ENCODE data around the gene PTGDR.

PTGDR gene

GRCh38 chr14:52267501-52268278 lies at the start of gene PTGDR:
PTGDR (plus strand) TSS chr14:52267698; CDS start chr14:52267815, 117 bp downstream.
- FAIRE-seq (no peak), DNase-seq (ENCODE audit: insufficient read length, low spot score) (no peak)

DNA sequence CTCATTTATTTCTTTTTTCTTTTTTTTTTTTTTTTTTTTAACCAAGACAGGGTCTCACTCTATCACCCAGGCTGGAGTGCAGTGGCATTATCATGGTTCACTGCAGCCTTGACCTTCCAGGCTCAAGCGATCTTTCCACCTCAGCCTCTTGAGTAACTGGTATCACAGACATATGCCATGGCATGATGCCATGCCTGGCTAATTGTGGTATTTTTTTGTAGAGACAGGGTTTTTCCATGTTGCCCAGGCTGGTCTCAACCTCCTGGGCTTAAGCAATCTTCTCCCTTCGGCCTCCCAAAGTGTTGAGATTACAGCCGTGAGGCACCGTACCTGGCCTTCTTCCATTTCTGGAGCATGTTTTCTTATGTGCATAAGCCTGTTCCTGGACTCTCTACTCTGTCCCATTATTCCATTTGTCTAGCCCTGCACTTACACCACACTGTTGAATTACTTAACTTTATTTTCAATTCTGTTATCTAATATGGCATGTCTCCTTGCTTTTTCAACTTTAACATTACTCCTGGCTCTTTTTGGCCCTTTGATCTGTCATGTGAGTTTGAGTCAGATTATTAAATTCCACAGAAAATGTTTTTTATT lies 47.9 kb upstream of the PTGDR start:
- no peak for FAIRE-seq
- DNase-seq (ENCODE audit: insufficient read length, low spot score) = no peak

DNA sequence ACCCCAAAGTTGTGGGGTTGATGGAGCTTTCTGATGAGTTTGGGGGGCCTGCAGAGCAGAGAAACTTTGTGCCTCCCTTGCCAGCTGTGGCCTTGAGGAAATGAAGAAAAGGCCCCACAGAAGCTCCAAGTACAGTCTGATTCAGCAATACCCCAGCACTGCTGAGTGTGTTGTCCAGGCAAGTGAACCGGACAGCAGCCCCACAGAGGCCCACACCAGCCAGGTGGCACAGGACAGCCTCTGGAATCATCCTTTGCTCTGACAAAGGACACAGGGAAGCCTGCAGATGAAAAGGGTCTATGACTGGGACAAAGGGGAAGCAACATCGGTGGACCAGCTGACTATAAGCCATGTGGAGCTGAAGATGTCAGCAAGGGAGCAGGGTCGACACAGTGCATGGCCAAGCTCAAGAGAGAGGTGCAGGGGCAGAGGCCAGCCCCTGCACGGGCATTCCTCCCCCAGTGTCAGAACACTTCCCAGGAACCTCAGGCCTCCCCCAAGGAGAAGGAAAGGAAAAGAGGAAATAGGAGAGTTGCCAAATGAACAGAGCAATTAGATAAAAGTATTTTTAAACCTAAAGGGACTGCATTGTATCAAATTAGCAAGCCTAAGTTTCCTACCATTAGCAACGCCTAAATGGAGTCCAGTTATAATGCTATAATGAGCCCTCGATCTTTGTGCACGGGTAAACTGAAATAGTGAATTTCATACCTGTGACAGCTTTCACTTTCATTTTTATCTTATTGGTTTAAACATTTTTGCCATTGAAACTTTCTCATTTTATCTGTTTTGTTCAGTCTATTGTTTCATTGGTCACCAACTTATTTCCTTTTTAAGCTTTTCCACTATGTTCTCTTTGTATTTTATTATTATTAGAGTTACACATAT lies 46.3 kb upstream of the PTGDR start:
- no peak for DNase-seq (ENCODE audit: insufficient read length, low spot score)
- FAIRE-seq = no peak

- FAIRE-seq = no peak
- no peak for DNase-seq (ENCODE audit: insufficient read length, low spot score)
Measured at GRCh38 chr14:52222901-52223300, 44.6 kb upstream of the PTGDR start.

DNA sequence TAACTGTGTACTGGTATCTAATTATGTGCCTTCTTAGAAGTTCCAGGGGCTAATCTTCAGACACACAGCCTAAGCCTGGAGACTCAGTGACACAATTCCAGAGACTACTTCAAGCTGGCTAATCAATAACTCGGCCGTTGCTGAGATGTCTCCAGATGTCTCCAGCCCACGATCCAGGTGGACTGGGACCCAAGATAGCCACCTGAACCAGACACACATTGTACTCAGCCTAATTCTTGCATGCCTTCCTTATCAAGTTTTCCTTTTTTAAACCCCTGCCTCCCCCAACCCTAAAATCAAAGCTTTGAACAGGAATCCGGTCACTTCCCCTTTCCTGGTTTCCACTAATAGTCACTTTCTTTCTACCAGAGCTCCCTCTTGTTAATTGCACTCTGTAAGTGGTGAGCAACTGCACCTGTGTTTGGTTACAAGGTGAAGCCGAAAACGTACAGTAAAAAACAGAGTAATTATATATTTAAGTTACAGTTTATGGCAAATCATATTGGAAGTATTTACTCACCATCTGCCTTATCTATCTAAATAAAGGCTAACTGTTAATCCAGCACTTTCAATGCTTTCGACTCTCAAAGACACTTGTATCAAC lies 39.8 kb upstream of the PTGDR start:
- DNase-seq (ENCODE audit: insufficient read length, low spot score) (no peak), FAIRE-seq (no peak)

DNA sequence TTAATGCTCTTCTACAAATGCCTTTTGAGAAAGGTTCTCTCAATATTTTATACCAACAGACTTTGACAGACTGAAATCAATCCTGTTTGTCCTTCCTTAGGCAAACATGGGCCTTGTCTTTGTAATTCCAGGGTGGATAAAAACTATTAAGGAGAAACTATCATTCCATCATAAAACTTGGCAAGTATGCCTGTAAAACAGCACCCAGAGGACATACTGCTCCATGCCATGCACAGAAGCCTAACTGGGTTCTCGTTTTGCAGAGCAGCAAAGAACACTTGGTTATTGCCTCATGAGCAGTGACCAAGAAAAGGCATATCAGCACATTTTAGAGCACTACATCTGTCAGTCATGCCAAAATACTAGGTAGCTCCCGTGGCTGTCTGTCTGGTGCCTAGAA lies 33.8 kb upstream of the PTGDR start:
- DNase-seq (ENCODE audit: insufficient read length, low spot score) (no peak), FAIRE-seq (no peak)

DNA sequence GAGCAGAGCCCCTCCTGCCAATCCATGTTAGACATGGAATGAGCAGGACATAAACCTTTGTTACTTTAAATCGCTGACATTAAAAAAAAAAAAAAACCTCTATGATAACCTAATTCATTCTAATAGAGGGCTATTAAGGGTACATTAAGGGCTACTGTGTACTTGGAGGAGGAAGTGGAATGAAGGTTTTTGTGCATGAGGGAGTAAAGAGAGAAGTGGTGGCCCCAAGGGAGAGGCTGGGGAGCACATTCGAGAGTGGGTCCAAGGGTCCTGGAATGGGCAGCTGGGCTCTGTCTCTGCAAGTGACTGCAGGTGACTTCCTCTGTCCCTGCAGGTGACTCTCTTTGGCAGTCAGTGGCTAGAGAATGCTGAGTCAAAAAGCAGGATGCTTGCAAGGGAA lies 32.1 kb upstream of the PTGDR start:
- DNase-seq (ENCODE audit: insufficient read length, low spot score) (no peak), FAIRE-seq (no peak)

DNA sequence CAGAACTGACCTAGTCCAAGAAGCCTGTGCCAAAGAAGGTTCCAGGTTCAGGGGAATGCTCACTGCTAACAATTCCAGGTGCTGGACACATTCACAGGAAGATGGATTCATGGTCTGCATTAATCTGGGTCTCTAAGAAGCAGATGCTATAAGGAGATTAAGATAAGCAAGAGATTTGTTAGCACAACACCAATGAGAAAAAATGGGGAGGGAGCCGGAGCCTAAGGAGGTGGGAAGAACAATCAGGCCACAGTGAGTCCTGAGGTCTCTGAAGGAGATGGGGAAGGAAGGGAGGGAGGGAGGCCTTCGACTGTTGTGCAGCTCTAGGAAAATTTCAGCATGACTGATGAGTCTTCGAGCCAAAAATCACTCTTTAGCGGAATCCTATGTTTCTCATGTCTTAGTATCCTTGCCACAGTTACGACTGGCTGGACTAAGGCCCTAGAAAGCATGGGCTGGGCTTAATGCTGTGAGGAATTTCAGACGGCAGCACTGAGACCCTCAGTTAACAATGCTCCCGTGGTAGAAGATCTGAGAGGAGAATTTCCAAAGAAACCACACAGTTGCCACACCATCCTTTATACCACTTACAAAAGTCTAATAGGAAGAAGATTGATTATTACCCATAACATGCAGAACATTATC lies 31.5 kb upstream of the PTGDR start:
- DNase-seq (ENCODE audit: insufficient read length, low spot score) (no peak), FAIRE-seq (no peak)

- FAIRE-seq (no peak), DNase-seq (ENCODE audit: insufficient read length, low spot score) (no peak)
Measured at GRCh38 chr14:52238682-52239081, 28.8 kb upstream of the PTGDR start.

DNA sequence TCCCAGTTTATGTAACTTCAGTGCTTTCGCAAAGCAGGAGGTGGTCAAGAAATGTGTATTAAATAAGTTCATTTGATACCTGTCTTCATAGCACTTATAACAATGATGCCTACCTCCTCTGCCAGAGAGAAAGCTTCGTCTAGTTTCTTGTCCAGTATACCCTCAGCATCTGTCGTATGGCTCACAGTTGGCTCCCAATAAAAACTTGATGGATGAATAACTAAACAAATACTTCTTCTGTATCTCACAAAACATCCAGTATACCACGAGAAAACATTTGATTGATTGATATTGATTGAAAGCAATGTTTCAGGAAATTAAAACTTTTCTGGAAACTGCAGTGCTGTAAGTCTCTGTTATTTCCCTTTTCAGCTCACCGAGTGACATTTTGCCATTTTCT lies 26.9 kb upstream of the PTGDR start:
- FAIRE-seq (no peak), DNase-seq (ENCODE audit: insufficient read length, low spot score) (no peak)

DNA sequence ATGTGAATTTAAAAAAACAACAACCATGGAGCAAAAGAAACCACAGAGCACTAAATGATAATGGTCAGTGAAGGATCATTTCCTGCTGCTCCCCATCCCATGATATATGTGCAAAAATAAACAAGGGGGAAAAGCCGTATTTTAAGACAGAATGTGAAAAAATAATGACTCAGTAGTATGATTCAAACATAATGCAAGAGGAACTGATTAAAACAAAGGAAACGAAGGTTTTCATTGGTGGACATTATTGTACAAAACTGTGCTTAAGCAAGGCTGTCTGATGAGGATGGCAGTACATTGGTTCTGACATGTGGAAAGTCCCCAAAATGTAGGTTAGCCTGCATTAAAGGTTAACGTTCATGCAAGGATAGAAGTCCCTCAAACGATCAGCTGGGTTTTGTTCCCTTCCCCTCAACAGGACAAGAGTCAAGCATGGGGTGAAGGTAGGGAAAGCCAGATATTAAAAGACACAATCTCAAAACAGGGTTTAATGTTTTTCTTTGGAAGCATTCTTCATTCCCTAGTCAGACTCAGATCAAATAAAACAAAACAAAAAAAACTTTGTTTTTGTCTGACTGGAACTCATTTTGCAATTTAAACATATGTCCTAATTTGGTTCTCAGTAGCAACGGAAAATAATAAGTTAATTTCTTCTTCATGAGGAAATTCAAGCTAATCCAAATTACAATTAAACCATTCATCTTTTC lies 26.3 kb upstream of the PTGDR start:
- DNase-seq (ENCODE audit: insufficient read length, low spot score) (no peak), FAIRE-seq (peak; percentile 23)

DNA sequence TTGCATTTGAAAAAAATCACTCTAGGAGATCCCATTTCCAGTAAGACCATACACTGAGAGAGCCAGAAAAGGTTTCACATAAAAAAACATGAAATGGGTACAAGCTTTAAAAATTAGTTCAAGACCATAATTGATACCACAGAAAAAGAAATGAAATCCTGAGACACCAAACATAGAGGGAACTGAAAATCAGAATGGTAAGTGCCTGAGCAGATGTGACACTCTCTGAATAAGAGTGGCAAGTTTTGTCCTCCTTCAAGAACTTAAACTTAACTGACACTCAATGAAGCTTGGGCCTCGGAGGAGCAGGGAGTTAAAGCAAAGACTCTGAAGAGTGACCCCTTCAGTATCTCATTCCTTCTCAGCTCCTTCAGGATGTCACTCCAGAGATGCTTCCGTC lies 23.2 kb upstream of the PTGDR start:
- DNase-seq (ENCODE audit: insufficient read length, low spot score) (no peak), FAIRE-seq (no peak)

- DNase-seq (ENCODE audit: insufficient read length, low spot score) (no peak), FAIRE-seq (no peak)
Measured at GRCh38 chr14:52244997-52245396, 22.5 kb upstream of the PTGDR start.

GRCh38 chr14:52248057-52248456 lies 19.4 kb upstream of the PTGDR start:
- DNase-seq (ENCODE audit: insufficient read length, low spot score) = no peak
- no peak for FAIRE-seq

DNA sequence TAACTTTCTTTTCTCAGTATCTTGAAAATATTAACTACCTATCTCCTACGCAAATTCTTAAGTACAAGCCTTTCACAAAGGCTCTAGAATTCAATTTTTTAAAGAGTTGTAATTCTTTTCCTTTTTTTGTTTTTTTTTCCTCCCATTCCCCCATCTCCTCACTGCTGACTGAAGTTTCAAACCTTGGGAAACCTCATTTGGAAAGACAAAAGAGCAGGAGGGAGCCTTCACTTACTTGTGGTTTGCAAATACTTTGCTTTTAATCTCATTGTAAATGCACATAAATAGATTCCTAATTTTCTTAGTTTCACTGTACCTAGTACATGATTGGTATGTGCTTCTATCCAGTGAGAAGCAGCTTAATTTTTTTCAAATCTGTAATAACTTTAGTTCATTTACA lies 15.8 kb upstream of the PTGDR start:
- FAIRE-seq = no peak

GRCh38 chr14:52253503-52253902 lies 14.0 kb upstream of the PTGDR start:
- FAIRE-seq = no peak
- DNase-seq (ENCODE audit: insufficient read length, low spot score) = no peak

More for the DNA sequence above, 15.8 kb upstream of the PTGDR start:
- DNase-seq (ENCODE audit: insufficient read length, low spot score) = no peak

DNA sequence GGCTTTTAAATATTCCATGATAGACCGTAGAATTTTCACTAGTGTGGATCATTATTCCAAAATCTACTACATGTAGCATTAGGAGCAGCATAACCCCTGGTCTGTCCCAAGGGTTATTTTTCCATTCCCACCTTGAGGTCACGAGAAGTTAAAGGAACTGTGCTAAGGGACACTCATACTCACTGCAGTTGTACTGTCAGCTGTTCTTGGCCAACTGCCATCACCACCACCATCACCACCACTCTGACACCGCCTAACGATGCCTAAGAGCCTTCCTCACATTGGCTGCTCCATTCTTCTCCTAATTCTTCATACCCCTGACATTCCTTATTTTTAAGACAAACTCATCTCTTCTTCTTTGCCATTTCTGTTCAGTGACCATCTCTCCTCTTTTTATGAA lies 13.4 kb upstream of the PTGDR start:
- FAIRE-seq (peak; percentile 80), DNase-seq (ENCODE audit: insufficient read length, low spot score) (no peak)

DNA sequence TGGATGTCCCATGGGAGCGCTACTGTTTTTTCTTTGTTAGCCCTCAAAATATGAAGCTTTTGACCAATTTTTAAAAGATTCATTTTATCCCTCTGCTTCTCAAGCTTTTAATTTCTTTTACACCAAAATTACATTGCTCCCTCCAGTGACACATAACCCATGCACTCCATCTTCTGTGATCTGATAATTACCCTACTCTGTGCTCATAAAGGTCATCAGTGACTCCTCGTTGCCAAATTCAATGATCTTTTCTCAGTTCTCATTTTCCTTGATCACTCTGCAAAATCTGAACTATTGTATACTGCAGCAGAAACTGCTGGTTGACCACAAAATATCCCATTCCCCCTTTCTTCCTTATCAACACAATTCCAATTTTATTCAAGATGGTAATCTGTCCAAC lies 8.7 kb upstream of the PTGDR start:
- DNase-seq (ENCODE audit: insufficient read length, low spot score) (no peak), FAIRE-seq (no peak)

GRCh38 chr14:52259434-52259833 lies 8.1 kb upstream of the PTGDR start:
- FAIRE-seq = no peak
- no peak for DNase-seq (ENCODE audit: insufficient read length, low spot score)

DNA sequence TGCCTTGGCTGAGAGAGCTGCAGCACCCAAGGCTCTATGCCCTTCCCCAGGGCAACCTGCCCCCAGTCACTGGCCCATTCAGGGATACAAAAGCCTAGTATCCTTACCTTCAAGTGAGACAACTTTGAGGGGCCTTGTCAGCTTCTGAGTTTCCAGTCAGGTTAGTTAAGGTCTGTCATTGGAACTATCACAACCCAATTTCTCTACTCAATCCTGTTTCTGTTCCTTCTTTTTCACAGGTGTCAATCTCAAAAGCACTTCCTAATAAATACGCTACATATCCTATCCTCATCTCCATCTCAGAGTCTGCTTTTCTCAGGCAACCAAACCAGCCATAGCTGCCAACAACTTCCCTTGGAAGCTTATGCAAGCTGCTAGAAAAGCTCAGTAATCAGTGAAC lies 4.9 kb upstream of the PTGDR start:
- no peak for FAIRE-seq
- no peak for DNase-seq (ENCODE audit: insufficient read length, low spot score)
